ENCODE measurements around the gene RASEF. TPM values are rescaled to one million over a fixed set of nuclear protein-coding genes. Genes with fewer than 3 reads are reported as not detected.

The RASEF gene
- total and polyA plus RNA-seq, 9 donors, result 0.07 to 15.9 (median 1.0) TPM

- no peaks in the 10 kb centered on the region for H3K27me3 ChIP-seq
- TF ChIP-seq POLR2A (IDR thresholded peaks at IDR 0.05) (no peak), CTCF (IDR thresholded peaks at IDR 0.05) (no peak), EP300 (IDR thresholded peaks at IDR 0.05) (no peak)
- no peaks in the 10 kb centered on the region for H3K36me3 ChIP-seq
- WGBS, 3 donors, result 68 to 74% (median 71%) methylated on average over 2 of the region's 2 CpGs
- H3K27ac ChIP-seq, result no peak overlapping the region
- no peaks in the 10 kb centered on the region for H3K4me1 ChIP-seq (ENCODE audit: insufficient read depth)
- H3K9me3 ChIP-seq, result no peaks in the 10 kb centered on the region
- intact Hi-C loops (cut with DNase I), result no loop called here
- no peak overlapping the region for H3K4me3 ChIP-seq
- no peak for DNase-seq
These were observed 6.8 kb downstream of the RASEF start for GRCh38 chr9:83056174-83056573.

- Histone ChIP-seq H3K36me3 (no peaks in the 10 kb centered on the region), H3K9me3 (no peaks in the 10 kb centered on the region), H3K27ac (no peak overlapping the region), H3K27me3 (no peaks in the 10 kb centered on the region), H3K4me3 (no peak overlapping the region), H3K4me1 (ENCODE audit: insufficient read depth) (no peaks in the 10 kb centered on the region)
- DNase-seq, result no peak
- no peak for TF ChIP-seq POLR2A (IDR thresholded peaks at IDR 0.05)
- TF ChIP-seq EP300 (IDR thresholded peaks at IDR 0.05), result no peak
- TF ChIP-seq CTCF (IDR thresholded peaks at IDR 0.05), result no peak
- 44 to 57% (median 47%) methylated on average over 11 of the region's 11 CpGs for WGBS, 3 donors
- intact Hi-C loops (cut with DNase I), result no loop called here
These were observed 14.8 kb downstream of the RASEF start for GRCh38 chr9:83047839-83048775.

- Histone ChIP-seq H3K9me3 (no peaks in the 10 kb centered on the region), H3K36me3 (no peaks in the 10 kb centered on the region), H3K4me3 (no peak overlapping the region), H3K27ac (no peak overlapping the region), H3K27me3 (no peaks in the 10 kb centered on the region), H3K4me1 (ENCODE audit: insufficient read depth) (no peaks in the 10 kb centered on the region)
- 9 to 20% (median 16%) methylated on average over 7 of the region's 7 CpGs for WGBS, 3 donors
- TF ChIP-seq EP300 (IDR thresholded peaks at IDR 0.05) (no peak), POLR2A (IDR thresholded peaks at IDR 0.05) (no peak), CTCF (IDR thresholded peaks at IDR 0.05) (no peak)
- intact Hi-C loops (cut with DNase I), result no loop called here
- DNase-seq, result no peak
These were observed 19.3 kb downstream of the RASEF start for GRCh38 chr9:83043597-83043996.

GRCh38 chr9:83041771-83042170 lies 21.2 kb downstream of the RASEF start:
- DNase-seq, result no peak
- intact Hi-C loops (cut with DNase I), result no loop called here

GRCh38 chr9:83039303-83039702 lies 23.6 kb downstream of the RASEF start:
- intact Hi-C loops (cut with DNase I), result no loop called here

More at GRCh38 chr9:83041771-83042170, 21.2 kb downstream of the RASEF start:
- Histone ChIP-seq H3K27ac (no peak overlapping the region), H3K4me3 (no peak overlapping the region), H3K27me3 (no peaks in the 10 kb centered on the region), H3K9me3 (no peaks in the 10 kb centered on the region), H3K36me3 (no peaks in the 10 kb centered on the region), H3K4me1 (ENCODE audit: insufficient read depth) (no peaks in the 10 kb centered on the region)
- WGBS, 3 donors, result 59 to 79% (median 76%) methylated on average over 1 of the region's 1 CpG
- no peak for TF ChIP-seq EP300 (IDR thresholded peaks at IDR 0.05)

More at GRCh38 chr9:83039303-83039702, 23.6 kb downstream of the RASEF start:
- no peak overlapping the region for H3K4me3 ChIP-seq
- H3K9me3 ChIP-seq, result no peaks in the 10 kb centered on the region
- H3K27me3 ChIP-seq, result no peaks in the 10 kb centered on the region
- H3K36me3 ChIP-seq, result no peaks in the 10 kb centered on the region
- 90 to 91% (median 91%) methylated on average over 5 of the region's 5 CpGs for WGBS, 3 donors
- H3K27ac ChIP-seq, result no peak overlapping the region
- TF ChIP-seq POLR2A (IDR thresholded peaks at IDR 0.05) (no peak), EP300 (IDR thresholded peaks at IDR 0.05) (no peak), CTCF (IDR thresholded peaks at IDR 0.05) (no peak)
- DNase-seq, result no peak
- H3K4me1 ChIP-seq (ENCODE audit: insufficient read depth), result no peaks in the 10 kb centered on the region
